GM18520 (cell line): ENCODE data around the gene SEL1L.
"Not testable (repeated sequence)": the region's sequence is repeated elsewhere in the genome, so short reads cannot be mapped to it uniquely, and the experiment has no call there.

Source experiments
- ATAC-seq: cut with Tn5 transposase; IDR thresholded peaks from one replicate; pipeline ENCODE4 v1.9.1; 2021; ENCODE audit not compliant: unreplicated experiment

Gene SEL1L

DNA sequence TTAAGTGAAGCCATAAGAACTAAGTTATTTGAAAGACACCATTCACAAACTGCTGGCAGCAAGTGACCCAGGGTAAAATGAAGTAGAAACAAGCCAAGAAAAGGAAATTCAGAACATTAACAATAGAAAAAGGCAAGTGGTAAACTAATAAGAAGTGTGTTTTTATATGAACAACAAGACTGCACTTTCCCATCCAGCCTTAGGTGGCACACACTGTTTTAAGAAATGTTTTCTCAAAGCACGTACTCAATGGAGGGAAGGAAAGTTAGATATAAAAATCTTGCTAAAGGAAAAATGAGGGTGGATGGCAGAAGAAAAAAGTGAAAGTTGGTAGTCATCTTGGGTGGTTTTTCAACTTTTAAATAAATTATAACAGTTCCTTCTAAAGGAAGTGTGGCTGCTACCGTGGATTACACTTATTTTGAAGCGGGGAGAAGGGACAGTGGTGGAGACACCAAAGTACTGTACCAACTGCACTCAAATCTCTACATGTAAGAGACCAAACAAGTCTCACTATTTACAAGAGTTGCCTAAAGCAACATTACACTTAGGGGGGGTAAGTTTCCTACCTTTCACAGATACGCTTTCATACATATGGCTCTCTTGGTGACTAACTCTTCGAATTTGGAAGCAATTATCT lies 58.8 kb downstream of the SEL1L start:
- ATAC-seq = no peak

DNA sequence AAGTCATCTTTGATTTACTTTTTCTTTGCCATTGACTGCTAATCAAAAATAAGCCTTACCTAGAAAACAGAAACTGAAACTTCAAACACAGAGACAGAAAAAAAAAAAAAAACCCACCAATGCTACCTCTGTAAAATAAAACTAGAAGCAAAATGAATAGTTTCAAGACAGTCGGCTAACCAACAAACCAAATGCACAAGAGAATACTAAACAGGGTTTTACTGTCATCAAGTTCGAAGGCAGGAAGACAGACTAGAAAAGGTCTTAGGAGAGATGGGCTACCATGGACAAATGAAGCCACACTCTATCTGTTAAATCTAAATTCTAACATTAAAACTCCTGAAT lies 59.5 kb downstream of the SEL1L start:
- peak; percentile 48 for ATAC-seq

GRCh38 chr14:81473456-81474147 lies 60.1 kb downstream of the SEL1L start:
- peak; percentile 16 for ATAC-seq

- ATAC-seq = no peak
Measured at GRCh38 chr14:81472096-81472800, 61.4 kb downstream of the SEL1L start.

DNA sequence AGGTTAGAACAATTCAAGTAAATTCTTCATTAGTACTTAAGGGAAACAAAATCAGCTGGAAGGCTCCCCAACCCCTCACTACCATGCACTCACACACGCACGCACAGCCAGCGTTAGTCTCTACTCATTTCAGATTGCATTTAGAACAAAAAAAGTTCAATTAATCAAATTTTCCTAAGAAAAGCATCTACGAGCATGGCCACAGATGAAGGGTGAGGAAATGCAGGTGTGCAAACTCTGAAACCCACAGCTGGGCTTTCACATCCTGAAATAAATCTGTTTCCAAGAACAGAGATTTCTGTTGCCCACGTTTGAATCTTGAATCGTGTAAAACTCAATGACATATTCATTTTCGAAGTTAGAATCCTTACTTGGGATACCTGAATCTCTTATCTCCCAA lies 62.6 kb downstream of the SEL1L start:
- no peak for ATAC-seq

- peak; percentile 21 for ATAC-seq
Measured at GRCh38 chr14:81470557-81470826, 63.2 kb downstream of the SEL1L start.

DNA sequence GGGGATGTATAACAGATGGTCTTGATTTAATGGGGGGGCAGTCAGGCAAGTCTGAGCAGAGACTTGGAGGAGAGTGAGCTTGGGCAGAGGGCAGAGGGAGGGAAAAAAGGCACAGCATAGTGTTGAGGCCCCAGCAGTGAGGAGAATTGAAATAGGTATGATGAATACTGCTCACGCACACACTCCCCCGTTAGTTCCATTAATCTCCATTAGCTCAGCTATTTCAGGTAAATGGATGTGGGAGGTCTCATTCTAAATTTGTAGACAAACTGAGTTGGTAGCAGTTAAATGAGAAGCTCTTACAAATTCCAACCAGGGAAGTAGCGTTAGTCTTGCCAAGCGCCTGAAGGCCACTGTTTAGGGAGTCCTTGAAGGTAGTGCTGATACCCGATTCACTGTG lies 66.8 kb downstream of the SEL1L start:
- no peak for ATAC-seq

DNA sequence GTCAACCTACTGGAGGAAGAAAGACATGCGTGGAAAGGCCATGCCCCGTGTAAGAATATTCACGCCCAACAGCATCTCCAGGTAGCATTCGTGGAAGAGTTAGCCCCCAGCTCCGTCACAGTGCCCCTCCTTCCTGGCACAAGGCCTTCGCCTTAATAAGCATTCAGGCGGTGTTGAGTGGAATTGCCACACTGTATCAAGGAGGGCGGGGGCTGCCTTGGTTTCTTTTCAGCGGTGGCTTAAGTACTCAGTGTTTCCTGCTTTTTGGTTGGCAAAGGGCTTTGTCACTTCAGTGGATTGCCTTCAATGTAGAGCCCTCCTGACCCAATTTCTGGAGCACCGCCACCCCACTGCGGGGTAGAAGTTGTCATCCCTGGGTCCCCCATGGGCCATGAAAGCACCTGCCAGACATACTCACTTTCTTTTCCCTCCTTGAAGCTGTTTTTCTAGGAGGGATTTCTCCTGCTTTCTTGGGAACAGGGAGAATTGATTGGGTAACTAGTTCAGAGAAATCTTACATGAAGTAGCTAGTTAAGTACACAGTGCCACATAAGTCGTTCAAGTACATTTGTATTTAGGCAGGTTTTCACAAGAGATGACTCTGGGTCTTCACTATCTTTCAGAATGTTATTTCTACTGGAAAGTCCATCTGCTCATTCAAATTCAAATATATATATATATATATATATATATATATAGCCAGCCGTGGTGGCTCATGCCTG lies 68.0 kb downstream of the SEL1L start:
- ATAC-seq = no peak

- ATAC-seq = not testable (repeated sequence)
Measured at GRCh38 chr14:81465003-81465392, 68.7 kb downstream of the SEL1L start.

- ATAC-seq = no peak
Measured at GRCh38 chr14:81464253-81465002, 69.2 kb downstream of the SEL1L start.

DNA sequence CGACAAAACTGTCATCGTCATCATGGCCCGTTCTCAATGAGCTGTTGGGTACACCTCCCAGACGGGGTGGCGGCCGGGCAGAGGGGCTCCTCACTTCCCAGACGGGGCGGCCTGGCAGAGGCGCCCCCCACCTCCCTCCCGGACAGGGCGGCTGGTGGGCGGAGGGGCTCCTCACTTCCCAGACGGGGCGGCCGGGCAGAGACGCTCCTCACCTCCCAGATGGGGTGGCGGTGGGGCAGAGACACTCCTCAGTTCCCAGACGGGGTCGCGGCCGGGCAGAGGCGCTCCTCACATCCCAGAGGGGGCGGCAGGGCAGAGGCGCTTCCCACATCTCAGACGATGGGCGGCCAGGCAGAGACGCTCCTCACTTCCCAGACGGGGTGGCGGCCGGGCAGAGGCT lies 71.3 kb downstream of the SEL1L start:
- ATAC-seq = not testable (repeated sequence)

DNA sequence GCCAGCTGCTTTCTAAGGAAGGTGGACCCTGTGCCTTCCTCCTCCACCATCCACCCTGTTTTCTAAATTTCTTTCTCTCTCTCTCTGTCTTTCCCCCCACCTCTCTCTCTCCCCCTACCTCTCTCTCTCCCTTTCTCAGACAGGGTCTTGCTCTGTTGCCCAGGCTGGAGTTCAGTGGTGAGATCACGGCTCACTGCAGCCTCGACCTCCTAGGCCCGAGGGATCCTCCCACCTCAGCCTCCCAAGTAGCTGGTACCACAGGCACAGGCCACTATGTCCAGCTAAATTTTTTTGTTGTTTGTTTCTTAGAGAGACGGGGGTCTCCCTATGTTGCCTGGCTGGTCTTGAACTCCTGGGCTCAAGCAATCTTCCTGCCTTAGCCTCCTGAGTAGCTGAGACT lies 73.7 kb downstream of the SEL1L start:
- ATAC-seq = no peak

GRCh38 chr14:81458352-81458751 lies 75.3 kb downstream of the SEL1L start:
- ATAC-seq = no peak

GRCh38 chr14:81455390-81455789 lies 78.3 kb downstream of the SEL1L start:
- ATAC-seq = peak; percentile 30

DNA sequence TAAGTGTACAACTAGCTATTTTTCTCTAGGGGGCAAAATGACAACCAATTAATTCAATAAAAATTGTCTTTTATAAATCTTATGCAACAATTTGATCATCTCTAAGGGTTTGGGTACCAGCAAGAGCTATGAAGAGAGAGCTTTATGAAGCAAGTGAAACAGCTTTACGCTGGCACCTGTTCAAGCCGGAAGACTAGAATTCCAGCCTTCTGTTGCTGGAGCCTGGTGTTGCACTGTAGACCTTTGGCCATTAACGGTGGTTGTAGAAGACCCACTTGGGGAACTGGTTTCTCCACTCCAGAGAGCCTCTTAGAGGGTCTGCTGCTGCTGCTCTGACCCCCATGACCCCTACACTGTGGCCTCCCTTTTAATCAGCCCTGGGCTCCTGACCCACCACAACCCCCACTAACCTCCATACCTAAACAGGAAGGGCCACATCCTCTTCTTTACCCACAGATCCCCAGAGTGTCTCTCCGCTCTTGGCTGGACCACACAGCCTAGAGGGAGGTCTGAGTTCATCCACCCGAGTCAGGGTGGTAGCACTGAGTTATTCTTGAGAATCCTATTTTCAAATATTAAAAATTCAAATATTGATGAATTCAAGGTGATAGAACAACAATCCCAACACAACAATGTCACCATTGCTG lies 79.0 kb downstream of the SEL1L start:
- peak; percentile 54 for ATAC-seq

GRCh38 chr14:81453166-81453766 lies 80.4 kb downstream of the SEL1L start:
- peak; percentile 55 for ATAC-seq

GRCh38 chr14:81452341-81453133 lies 81.1 kb downstream of the SEL1L start:
- ATAC-seq = no peak

DNA sequence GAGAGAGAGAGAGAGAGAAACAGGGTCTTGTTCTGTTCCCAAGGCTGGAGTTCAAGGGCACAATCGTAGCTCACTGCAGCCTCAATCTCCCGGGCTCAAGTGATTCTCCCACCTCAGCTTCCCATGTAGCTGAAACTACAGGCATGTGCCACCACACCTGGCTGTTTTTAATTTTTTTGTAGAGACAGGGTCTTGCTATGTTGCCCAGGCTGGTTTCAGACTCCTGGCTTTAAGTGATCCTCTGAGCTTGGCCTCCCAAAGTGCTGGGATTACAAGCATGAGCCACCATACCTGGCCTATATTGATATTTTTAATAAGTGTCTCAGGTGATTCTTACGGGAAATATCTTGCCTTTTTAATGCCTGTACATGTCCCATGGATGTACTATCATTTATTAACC lies 82.7 kb downstream of the SEL1L start:
- ATAC-seq = no peak

- no peak for ATAC-seq
Measured at GRCh38 chr14:81450100-81450531, 83.5 kb downstream of the SEL1L start.
